K562 (cell line): Measurements from ENCODE around the gene ITGB2. TPM values are rescaled to one million over a fixed set of nuclear protein-coding genes. Genes with fewer than 3 reads are reported as not detected.

Experiments used
- ATAC-seq: fragments of 200-7000 bp; cut with Tn5 transposase; 3 replicates; pipeline ENCODE4 v1.9.1; 2020; ENCODE audit warnings: moderate library complexity
- BruUV-seq: library from RNA; stranded (reverse); fragments of 400-500 nt; replicated peaks from 2 replicates; lab custom pipeline; 2021; lab: Mats Ljungman, UMichigan
- CTCF ChIA-PET: fragments of 300-600 bp; formaldehyde crosslinking; extraction: SDS; loops from one replicate; lab custom pipeline; 2021; ENCODE audit warnings: low intra/inter-chr PET ratio; lab: Yijun Ruan, JAX
- POLR2A ChIA-PET: fragments of 300-600, 350-650 bp; sonication (Branson Sonifier 250); formaldehyde crosslinking; extraction: SDS; loops from one replicate; lab custom pipeline; 2021; ENCODE audit warnings: antibody characterized with exemption, inconsistent platforms; lab: Yijun Ruan, JAX
- DNase-seq, 4 experiments: peaks; one replicate each; pipeline versions ENCODE4 v3.0.0 to v3.0.0-alpha.2; 2011 to 2018; ENCODE audit warnings: low spot score in 3 of 4, mixed read lengths in 3 of 4; ENCODE audit errors: extremely low read depth in 1 of 4
- FAIRE-seq: peaks from 2 replicates; lab custom pipeline; 2011; peaks lifted over from hg19 to GRCh38; lab: Jason Lieb, UNC
- H2AFZ ChIP-seq: 2 replicates; pipeline ENCODE4 v1.6.0; 2011; ENCODE audit warnings: low read depth, low read length, control low read depth, inconsistent platforms
- H3K27ac ChIP-seq: fragments of 200-600 bp; 3 replicates; pipeline ENCODE4 v1.8.0; 2011; ENCODE audit warnings: low read depth, mild to moderate bottlenecking, control low read depth, inconsistent platforms, low read length, moderate library complexity, mixed read lengths; ENCODE audit errors: extremely low read depth
- H3K27me3 ChIP-seq, 2 experiments: fragments of 300-600 bp in 1 of 2; 2 replicates in 1 of 2; 3 replicates in 1 of 2; pipeline versions ENCODE4 v1.6.0 to v1.8.0; 2011; ENCODE audit warnings: inconsistent platforms in 2 of 2, low read length in 2 of 2, mild to moderate bottlenecking in 1 of 2, mixed read lengths in 1 of 2, moderate library complexity in 1 of 2; ENCODE audit not compliant: control insufficient read depth in 2 of 2, insufficient read depth in 2 of 2
- H3K36me3 ChIP-seq: fragments of 300-600 bp; 3 replicates; pipeline ENCODE4 v1.8.0; 2011; ENCODE audit warnings: mild to moderate bottlenecking, low read length, inconsistent platforms; ENCODE audit not compliant: control insufficient read depth, insufficient read depth
- H3K4me1 ChIP-seq, 2 experiments: fragments of 200-600 bp in 1 of 2; replicated peaks in 1 of 2; 2 replicates in 1 of 2; 3 replicates in 1 of 2; pipeline versions ENCODE4 v1.5.1 to v1.8.0; 2011; ENCODE audit warnings: inconsistent platforms in 2 of 2, low read length in 2 of 2, mild to moderate bottlenecking in 1 of 2, mixed read lengths in 1 of 2, moderate library complexity in 1 of 2; ENCODE audit not compliant: control insufficient read depth in 2 of 2, insufficient read depth in 2 of 2
- H3K4me2 ChIP-seq: 2 replicates; pipeline ENCODE4 v1.6.1; 2011; ENCODE audit warnings: low read length, control low read depth, inconsistent platforms, mixed read lengths; ENCODE audit not compliant: insufficient read depth
- H3K4me3 ChIP-seq: fragments of 200-600 bp; sonication (generic), shearing (Covaris generic); 2 replicates; pipeline ENCODE4 v1.5.1; 2016; ENCODE audit warnings: control low read depth, inconsistent platforms
- H3K79me2 ChIP-seq: fragments of 200-600 bp; 3 replicates; pipeline ENCODE4 v1.8.0; 2011; ENCODE audit warnings: low read length, inconsistent platforms; ENCODE audit not compliant: control insufficient read depth, insufficient read depth
- H3K9ac ChIP-seq, 2 experiments: 2 replicates each; pipeline versions ENCODE4 v1.6.0 to v1.6.1; 2011; ENCODE audit warnings: low read depth in 2 of 2, low read length in 2 of 2, control low read depth in 1 of 2, inconsistent platforms in 1 of 2, mild to moderate bottlenecking in 1 of 2, mixed read lengths in 1 of 2; ENCODE audit not compliant: insufficient read depth in 1 of 2
- H3K9me1 ChIP-seq: one replicate; pipeline ENCODE4 v1.6.0; 2011; ENCODE audit warnings: inconsistent platforms, mild to moderate bottlenecking, low read length, moderate library complexity; ENCODE audit not compliant: control insufficient read depth, insufficient read depth
- H3K9me3 ChIP-seq: replicated peaks from 2 replicates; pipeline ENCODE4 v1.5.1; 2011; ENCODE audit warnings: low read depth, low read length, inconsistent platforms; ENCODE audit not compliant: control insufficient read depth, insufficient read depth
- H4K20me1 ChIP-seq: replicated peaks from 2 replicates; pipeline ENCODE4 v1.6.1; 2011; ENCODE audit warnings: low read length, inconsistent platforms, mixed read lengths; ENCODE audit not compliant: control insufficient read depth, insufficient read depth
- CBFA2T3 ChIP-seq: fragments of 450-650 bp; IDR thresholded peaks from 2 replicates; pipeline ENCODE4 v1.6.1; 2017
- DEAF1 ChIP-seq: fragments of 450-650 bp; formaldehyde crosslinking; IDR thresholded peaks from 2 replicates; pipeline ENCODE4 v1.4.0; 2020; ENCODE audit warnings: mild to moderate bottlenecking, moderate library complexity
- EHMT2 ChIP-seq: fragments of 450-650 bp; IDR thresholded peaks from 2 replicates; pipeline ENCODE4 v1.6.1; 2018; ENCODE audit warnings: antibody characterized with exemption
- ELK3 ChIP-seq: fragments of 450-650 bp; formaldehyde crosslinking; IDR thresholded peaks from 2 replicates; pipeline ENCODE4 v1.4.0; 2020; ENCODE audit warnings: mild to moderate bottlenecking
- MEIS2 ChIP-seq: fragments of 450-650 bp; IDR thresholded peaks from 2 replicates; pipeline ENCODE4 v1.6.1; 2014; ENCODE audit warnings: mild to moderate bottlenecking; ENCODE audit not compliant: partially characterized antibody
- RNF219 ChIP-seq: fragments of 250-450 bp; sonication (Bioruptor Pico); IDR thresholded peaks from 2 replicates; pipeline ENCODE4 v1.5.0; 2022; ENCODE audit warnings: mild to moderate bottlenecking
- SREBF1 ChIP-seq: fragments of 150-350 bp; IDR thresholded peaks from 2 replicates; pipeline ENCODE4 v1.6.1; 2014; ENCODE audit warnings: antibody characterized with exemption, low read depth, low read length, borderline replicate concordance
- TCF3 ChIP-seq: sonication (generic); formaldehyde crosslinking; IDR thresholded peaks from 2 replicates; pipeline ENCODE4 v1.4.0; 2020; ENCODE audit warnings: mild to moderate bottlenecking, missing genetic modification reagents
- TCFL5 ChIP-seq: fragments of 250-450 bp; sonication (Bioruptor Pico); conservative IDR thresholded peaks from 2 replicates; pipeline ENCODE4 v1.6.1; 2021; ENCODE audit warnings: mild to moderate bottlenecking, moderate library complexity, matching md5 sums
- THAP12 ChIP-seq: fragments of 250-450 bp; sonication (Bioruptor Pico); IDR thresholded peaks from 2 replicates; pipeline ENCODE4 v1.9.0; 2021; ENCODE audit warnings: mild to moderate bottlenecking, inconsistent platforms
- XRCC5 ChIP-seq: fragments of 200-400 bp; formaldehyde crosslinking; IDR thresholded peaks from 2 replicates; pipeline ENCODE4 v1.6.1; 2017; ENCODE audit warnings: low read depth, mild to moderate bottlenecking, low read length
- ZC3H4 ChIP-seq: sonication (generic); formaldehyde crosslinking; IDR thresholded peaks from 2 replicates; pipeline ENCODE4 v1.9.0; 2021; ENCODE audit warnings: missing genetic modification reagents, borderline replicate concordance
- ZNF76 ChIP-seq: fragments of 250-450 bp; sonication (Bioruptor Pico); IDR thresholded peaks from 2 replicates; pipeline ENCODE4 v1.4.0; 2020; ENCODE audit warnings: mild to moderate bottlenecking, moderate library complexity, borderline replicate concordance
- WGBS: fragments of 100-300 bp; shearing (Covaris generic); methylation state at CpG from one replicate; pipeline ENCODE4 v1.1.6; 2016; ENCODE audit warnings: low coverage, mixed read lengths; ENCODE audit not compliant: insufficient coverage; ENCODE audit errors: missing lambda C conversion rate; 5-methylcytosine and 5-hydroxymethylcytosine counted together
- in situ Hi-C: fragments of 300-500 bp; cut with MboI; formaldehyde crosslinking; loops from 4 replicates; pipeline ENCODE4 v1.15.0; 2018; ENCODE audit warnings: inconsistent platforms, mixed read lengths
- intact Hi-C: fragments of 100-400 bp; cut with micrococcal nuclease; formaldehyde crosslinking; loops from 2 replicates; pipeline ENCODE4 v1.14.2; 2022
- polyA plus RNA-seq, 8 experiments: library from polyadenylated mRNA; depleted of rRNA in 4 of 8; stranded (reverse) in 5 of 8; unstranded in 3 of 8; fragments of >200 nt; fragmentation: Nextera tagmentation in 2 of 8; fragmentation: Illumina TruSeq in 1 of 8; extraction: Ambion mirVana in 2 of 8; extraction: Trizol in 1 of 8; gene quantifications; 2 replicates each; pipeline versions ENCODE4 v1.2.1 to v1.2.3, GENCODE V29; 2011 to 2014; ENCODE audit warnings: inconsistent platforms in 1 of 8, missing spikeins in 1 of 8
- total RNA-seq, 7 experiments: library from RNA; depleted of rRNA in 6 of 7; stranded (reverse); fragments of >200 nt in 6 of 7; fragmentation: Illumina TruSeq in 2 of 7; extraction: Trizol in 2 of 7; gene quantifications; 2 replicates each; pipeline versions ENCODE4 v1.2.1 to v1.2.3, GENCODE V29; 2011 to 2021; ENCODE audit warnings: low replicate concordance in 1 of 7

The ITGB2 gene
- total and polyA plus RNA-seq, 9 of the 15 experiments (the other 6 are each of a cell fraction or from before 2014, with no cell fraction given): 0.07 to 1.3 (median 0.51) TPM; not detected in 2

GRCh38 chr21:44867999-44868700 is 52.5 kb downstream of the ITGB2 start:
- intact Hi-C loops: no loop called here

More at GRCh38 chr21:44867999-44868700, 52.5 kb downstream of the ITGB2 start:
- H3K79me2 ChIP-seq: peaks cover 94% of the 10 kb centered on the region
- H3K36me3 ChIP-seq: peaks cover 41% of the 10 kb centered on the region
- DNase-seq (no peak), FAIRE-seq (no peak)
- no peak overlapping the region for H3K4me3 ChIP-seq
- no peaks in the 10 kb centered on the region for H3K27me3 ChIP-seq
- POLR2A ChIA-PET: interaction anchor here (0.7 kb wide), 1 partner anchor 13 kb away, joined by 4 read pairs; no protein-coding TSS in a partner anchor
- no TSS peak for BruUV-seq
- H2AFZ ChIP-seq: no peak overlapping the region
- TF ChIP-seq TCFL5 (no peak), ZC3H4 (CRISPR knock-in tag) (no peak), THAP12 (CRISPR knock-in tag) (no peak), SREBF1 (no peak), DEAF1 (CRISPR knock-in tag) (no peak), ELK3 (CRISPR knock-in tag) (no peak), MEIS2 (no peak), EHMT2 (no peak), RNF219 (no peak), TCF3 (CRISPR knock-in tag) (no peak), ZNF76 (CRISPR knock-in tag) (no peak), CBFA2T3 (no peak), XRCC5 (no peak)
- TF ChIP-seq, all 486 proteins: peak for 0
- Histone ChIP-seq H4K20me1 (peaks cover 57% of the 10 kb centered on the region), H3K9me1 (peaks cover 26% of the 10 kb centered on the region), H3K9ac (no peak overlapping the region), H3K4me1 (peaks cover 40 to 59% of the 10 kb centered on the region in 2 experiments), H3K27ac (no peak overlapping the region), H3K4me2 (no peak overlapping the region), H3K9me3 (no peaks in the 10 kb centered on the region)
- 68% methylated on average over 12 of the region's 12 CpGs for WGBS
- CTCF ChIA-PET: no interaction called here
- ATAC-seq: no peak
- in situ Hi-C loops: no loop called here
